ENCODE measurements around the gene ZNF576.

- no peak for TF ChIP-seq ZNF230 (CRISPR knock-in tag; IDR thresholded peaks at IDR 0.05)
- TF ChIP-seq ZFAT (CRISPR knock-in tag; conservative IDR thresholded peaks at IDR 0.05): no peak
- TF ChIP-seq FOSL2 (CRISPR knock-in tag; IDR thresholded peaks at IDR 0.05): no peak
- no peak for TF ChIP-seq PPARG (CRISPR knock-in tag; conservative IDR thresholded peaks at IDR 0.05)
- no peak for TF ChIP-seq NFE2 (CRISPR knock-in tag; IDR thresholded peaks at IDR 0.05)
Measured at GRCh38 chr19:43563816-43564457, 32.5 kb upstream of the ZNF576 start.
